H1 (cell line): ENCODE measurements around the gene HLA-DPA1.

ENCODE experiments used
- EP300 ChIP-seq, 2 experiments: IDR thresholded peaks; 1 replicate in 1 of 2; 2 replicates in 1 of 2; pipeline ENCODE4 v1.6.1; 2011 to 2012; ENCODE audit warnings: low read depth in 2 of 2, low read length in 2 of 2, mild to moderate bottlenecking in 2 of 2, borderline replicate concordance in 1 of 2, inconsistent platforms in 1 of 2, moderate library complexity in 1 of 2
- EZH2 ChIP-seq: fragments of 200-600 bp; sonication (generic); IDR thresholded peaks from 2 replicates; pipeline ENCODE4 v1.7.1; 2012; ENCODE audit warnings: low read depth, mild to moderate bottlenecking, moderate library complexity, low read length, inconsistent platforms; ENCODE audit not compliant: severe bottlenecking
- HDAC2 ChIP-seq, 2 experiments: fragments of 300-600 bp in 1 of 2; sonication (generic) in 1 of 2; IDR thresholded peaks; 2 replicates each; pipeline ENCODE4 v1.6.1; 2011 to 2012; ENCODE audit warnings: low read depth in 2 of 2, low read length in 2 of 2, mild to moderate bottlenecking in 2 of 2, moderate library complexity in 2 of 2, borderline replicate concordance in 1 of 2, inconsistent platforms in 1 of 2
- NANOG ChIP-seq: IDR thresholded peaks from 2 replicates; pipeline ENCODE4 v1.6.1; 2011; ENCODE audit warnings: low read length, low read depth, mild to moderate bottlenecking, inconsistent platforms; ENCODE audit not compliant: insufficient read depth, poor library complexity, severe bottlenecking
- RXRA ChIP-seq: IDR thresholded peaks from 2 replicates; pipeline ENCODE4 v1.6.1; 2011; ENCODE audit warnings: low read depth, mild to moderate bottlenecking, low read length, moderate library complexity; ENCODE audit not compliant: insufficient read depth
- SUZ12 ChIP-seq: fragments of 200-600 bp; sonication (generic); IDR thresholded peaks from 2 replicates; pipeline ENCODE4 v1.6.1; 2012; ENCODE audit warnings: mild to moderate bottlenecking, inconsistent platforms, low read length, moderate library complexity, mixed read lengths
- TF ChIP-seq, protein P1 (sequence below), 3 experiments: IDR thresholded peaks; 1 replicate in 2 of 3; 2 replicates in 1 of 3; pipeline versions ENCODE4 v1.5.1 to v1.6.1; 2011; ENCODE audit warnings: low read length in 3 of 3, mild to moderate bottlenecking in 3 of 3, inconsistent platforms in 2 of 3, low read depth in 1 of 3, moderate library complexity in 1 of 3; ENCODE audit not compliant: insufficient read depth in 1 of 3; ENCODE audit errors: control extremely low read depth in 1 of 3

DNA sequence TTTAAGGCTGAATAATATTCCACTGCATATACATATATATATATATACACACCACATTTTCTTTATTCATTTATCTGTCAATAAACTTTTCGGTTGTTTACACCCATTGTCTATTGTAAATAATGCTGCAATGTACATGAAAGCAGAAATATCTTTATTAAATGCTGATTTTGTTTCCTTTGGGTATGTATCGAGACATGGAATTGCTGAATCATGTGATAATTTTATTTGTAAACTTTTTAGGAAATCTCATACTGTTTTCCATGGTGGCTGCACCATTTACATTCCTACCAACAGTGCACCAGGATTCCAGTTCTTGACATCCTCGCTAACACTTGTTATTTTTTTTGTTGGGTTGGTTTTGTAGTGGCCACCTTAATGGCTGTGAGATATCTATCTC, 49.9 kb downstream of the HLA-DPA1 start:
- TF ChIP-seq HDAC2 (IDR thresholded peaks at IDR 0.05; ENCODE audit: borderline replicate concordance in 1 of 2, low read depth in 2 of 2, low read length in 2 of 2) = no peak
- no peak for TF ChIP-seq RXRA
- no peak for TF ChIP-seq EP300 (IDR thresholded peaks at IDR 0.05; ENCODE audit: borderline replicate concordance in 1 of 2, low read depth in 2 of 2, low read length in 2 of 2)
- TF ChIP-seq NANOG = no peak
- TF ChIP-seq EZH2 = no peak
- TF ChIP-seq, protein P1, sequence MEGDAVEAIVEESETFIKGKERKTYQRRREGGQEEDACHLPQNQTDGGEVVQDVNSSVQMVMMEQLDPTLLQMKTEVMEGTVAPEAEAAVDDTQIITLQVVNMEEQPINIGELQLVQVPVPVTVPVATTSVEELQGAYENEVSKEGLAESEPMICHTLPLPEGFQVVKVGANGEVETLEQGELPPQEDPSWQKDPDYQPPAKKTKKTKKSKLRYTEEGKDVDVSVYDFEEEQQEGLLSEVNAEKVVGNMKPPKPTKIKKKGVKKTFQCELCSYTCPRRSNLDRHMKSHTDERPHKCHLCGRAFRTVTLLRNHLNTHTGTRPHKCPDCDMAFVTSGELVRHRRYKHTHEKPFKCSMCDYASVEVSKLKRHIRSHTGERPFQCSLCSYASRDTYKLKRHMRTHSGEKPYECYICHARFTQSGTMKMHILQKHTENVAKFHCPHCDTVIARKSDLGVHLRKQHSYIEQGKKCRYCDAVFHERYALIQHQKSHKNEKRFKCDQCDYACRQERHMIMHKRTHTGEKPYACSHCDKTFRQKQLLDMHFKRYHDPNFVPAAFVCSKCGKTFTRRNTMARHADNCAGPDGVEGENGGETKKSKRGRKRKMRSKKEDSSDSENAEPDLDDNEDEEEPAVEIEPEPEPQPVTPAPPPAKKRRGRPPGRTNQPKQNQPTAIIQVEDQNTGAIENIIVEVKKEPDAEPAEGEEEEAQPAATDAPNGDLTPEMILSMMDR (IDR thresholded peaks at IDR 0.05; ENCODE audit: control extremely low read depth in 1 of 3, insufficient read depth in 1 of 3, low read depth in 1 of 3, low read length in 3 of 3) = no peak
- TF ChIP-seq SUZ12 = no peak
